ENCODE measurements around the gene RAG1.

DNA sequence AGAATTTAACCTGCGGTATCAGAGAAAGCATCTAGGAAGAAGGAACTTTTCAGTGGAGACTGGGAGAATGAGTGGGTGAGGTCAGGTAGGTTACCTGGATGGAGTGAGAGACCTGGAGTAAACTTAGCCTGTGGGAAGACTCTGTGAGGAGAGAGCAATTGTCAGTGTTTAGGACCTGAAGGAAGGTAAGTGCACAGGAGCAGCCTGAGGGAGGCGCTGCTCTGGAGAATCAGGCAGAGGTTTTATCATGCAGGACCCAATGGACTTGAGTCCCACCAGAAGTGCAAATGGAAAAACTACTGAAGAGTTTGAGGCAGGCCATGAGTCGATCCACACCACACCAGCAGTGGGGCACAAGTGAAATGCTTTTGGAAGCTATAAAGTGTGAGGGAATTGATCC, 15.9 kb downstream of the RAG1 start:
- TF ChIP-seq CTCF (conservative IDR thresholded peaks at IDR 0.05; ENCODE audit: low read length) (no peak), EZH2phosphoT487 (IDR thresholded peaks at IDR 0.05; ENCODE audit: borderline replicate concordance, low read depth, low read length) (no peak)

All from OCI-LY7 (cell line).